ENCODE measurements around the gene ADAMTSL4. TPM values are rescaled to one million over a fixed set of nuclear protein-coding genes. Genes with fewer than 3 reads are reported as not detected.

The ADAMTSL4 gene
- total and polyA plus RNA-seq, 9 of the 15 experiments (the other 6 are each of a cell fraction or from before 2014, with no cell fraction given), result 12.7 to 212 (median 35.6) TPM

GRCh38 chr1:150545486-150546032 lies 3.6 kb upstream of the ADAMTSL4 start (continued):
- TF ChIP-seq, protein P1, sequence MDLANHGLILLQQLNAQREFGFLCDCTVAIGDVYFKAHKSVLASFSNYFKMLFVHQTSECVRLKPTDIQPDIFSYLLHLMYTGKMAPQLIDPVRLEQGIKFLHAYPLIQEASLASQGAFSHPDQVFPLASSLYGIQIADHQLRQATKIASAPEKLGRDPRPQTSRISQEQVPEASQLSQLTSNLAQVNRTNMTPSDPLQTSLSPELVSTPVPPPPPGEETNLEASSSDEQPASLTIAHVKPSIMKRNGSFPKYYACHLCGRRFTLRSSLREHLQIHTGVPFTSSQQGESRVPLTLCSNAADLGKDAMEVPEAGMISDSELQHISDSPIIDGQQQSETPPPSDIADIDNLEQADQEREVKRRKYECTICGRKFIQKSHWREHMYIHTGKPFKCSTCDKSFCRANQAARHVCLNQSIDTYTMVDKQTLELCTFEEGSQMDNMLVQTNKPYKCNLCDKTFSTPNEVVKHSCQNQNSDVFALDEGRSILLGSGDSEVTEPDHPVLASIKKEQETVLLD (IDR thresholded peaks at IDR 0.05), result peak; percentile 84
- no peak for TF ChIP-seq AFF4 (CRISPR knock-in tag; IDR thresholded peaks at IDR 0.05)
- TF ChIP-seq ARID3A (IDR thresholded peaks at IDR 0.05; ENCODE audit: borderline replicate concordance, low read depth, low read length), result peak; percentile 80; the same call in 1 of the 2 replicates
- peak; percentile 77 for TF ChIP-seq EGR1 (conservative IDR thresholded peaks at IDR 0.05)
- no peak for TF ChIP-seq ARID2 (IDR thresholded peaks at IDR 0.05)
- peak; percentile 97 for TF ChIP-seq TAL1 (IDR thresholded peaks at IDR 0.05)
- no peak for TF ChIP-seq RBM22 (IDR thresholded peaks at IDR 0.05; ENCODE audit: low read depth, low read length, poor library complexity, severe bottlenecking)
- peak; percentile 89; the same call in 1 of the 2 replicates for TF ChIP-seq MECOM (CRISPR knock-in tag; IDR thresholded peaks at IDR 0.05)
- TF ChIP-seq CREM (IDR thresholded peaks at IDR 0.05; ENCODE audit: low read depth), result peak; percentile 75
- TF ChIP-seq, protein P2, sequence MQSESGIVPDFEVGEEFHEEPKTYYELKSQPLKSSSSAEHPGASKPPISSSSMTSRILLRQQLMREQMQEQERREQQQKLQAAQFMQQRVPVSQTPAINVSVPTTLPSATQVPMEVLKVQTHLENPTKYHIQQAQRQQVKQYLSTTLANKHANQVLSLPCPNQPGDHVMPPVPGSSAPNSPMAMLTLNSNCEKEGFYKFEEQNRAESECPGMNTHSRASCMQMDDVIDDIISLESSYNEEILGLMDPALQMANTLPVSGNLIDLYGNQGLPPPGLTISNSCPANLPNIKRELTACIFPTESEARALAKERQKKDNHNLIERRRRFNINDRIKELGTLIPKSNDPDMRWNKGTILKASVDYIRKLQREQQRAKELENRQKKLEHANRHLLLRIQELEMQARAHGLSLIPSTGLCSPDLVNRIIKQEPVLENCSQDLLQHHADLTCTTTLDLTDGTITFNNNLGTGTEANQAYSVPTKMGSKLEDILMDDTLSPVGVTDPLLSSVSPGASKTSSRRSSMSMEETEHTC (IDR thresholded peaks at IDR 0.05), result no peak
- peak; percentile 89 to 90 for TF ChIP-seq TRIM24 (IDR thresholded peaks at IDR 0.05)
- no peak for TF ChIP-seq ZKSCAN3 (CRISPR knock-in tag; IDR thresholded peaks at IDR 0.05)
- TF ChIP-seq MXI1 (IDR thresholded peaks at IDR 0.05; ENCODE audit: low read depth, low read length), result peak; percentile 42; the same call in 1 of the 2 replicates
- TF ChIP-seq FIP1L1 (IDR thresholded peaks at IDR 0.05; ENCODE audit: low read depth, low read length, poor library complexity, severe bottlenecking), result no peak
- TF ChIP-seq SMAD1 (IDR thresholded peaks at IDR 0.05; ENCODE audit: low read depth, low read length, partially characterized antibody), result peak; percentile 92
- no peak for TF ChIP-seq ZBTB12 (CRISPR knock-in tag; IDR thresholded peaks at IDR 0.05)
- TF ChIP-seq SMARCC2 (IDR thresholded peaks at IDR 0.05; ENCODE audit: low read depth), result peak; percentile 90
- peak; percentile 88; the same call in 1 of the 2 replicates for TF ChIP-seq PHB2 (IDR thresholded peaks at IDR 0.05; ENCODE audit: low read depth)
- TF ChIP-seq FOXP1 (CRISPR knock-in tag; IDR thresholded peaks at IDR 0.05), result 0 out of 2 replicates have a peak, but pooled peaks have one; percentile 33
- TF ChIP-seq ARNT (IDR thresholded peaks at IDR 0.05), result peak; percentile 93

All from K562 (cell line).